GM13977 (cell line): ENCODE results near the gene SEMA4D.

Experiments used
- DNase-seq: peaks from one replicate; pipeline ENCODE4 v3.0.0; 2012; ENCODE audit warnings: low spot score
- CTCF ChIP-seq: IDR thresholded peaks from 2 replicates; pipeline ENCODE4 v1.5.1; 2012; ENCODE audit warnings: mild to moderate bottlenecking, control low read depth; ENCODE audit not compliant: insufficient read depth; ENCODE audit errors: extremely low read depth, missing control alignments
- in situ Hi-C: fragments of 300-500 bp; cut with MboI; formaldehyde crosslinking; loops from one replicate; pipeline ENCODE4 v1.12.0; 2022; ENCODE audit warnings: low sequenced_read_pairs, low pct_unique_long_range_greater_than_20kb, mixed read lengths, inconsistent platforms; ENCODE audit not compliant: unreplicated experiment

Gene SEMA4D

DNA sequence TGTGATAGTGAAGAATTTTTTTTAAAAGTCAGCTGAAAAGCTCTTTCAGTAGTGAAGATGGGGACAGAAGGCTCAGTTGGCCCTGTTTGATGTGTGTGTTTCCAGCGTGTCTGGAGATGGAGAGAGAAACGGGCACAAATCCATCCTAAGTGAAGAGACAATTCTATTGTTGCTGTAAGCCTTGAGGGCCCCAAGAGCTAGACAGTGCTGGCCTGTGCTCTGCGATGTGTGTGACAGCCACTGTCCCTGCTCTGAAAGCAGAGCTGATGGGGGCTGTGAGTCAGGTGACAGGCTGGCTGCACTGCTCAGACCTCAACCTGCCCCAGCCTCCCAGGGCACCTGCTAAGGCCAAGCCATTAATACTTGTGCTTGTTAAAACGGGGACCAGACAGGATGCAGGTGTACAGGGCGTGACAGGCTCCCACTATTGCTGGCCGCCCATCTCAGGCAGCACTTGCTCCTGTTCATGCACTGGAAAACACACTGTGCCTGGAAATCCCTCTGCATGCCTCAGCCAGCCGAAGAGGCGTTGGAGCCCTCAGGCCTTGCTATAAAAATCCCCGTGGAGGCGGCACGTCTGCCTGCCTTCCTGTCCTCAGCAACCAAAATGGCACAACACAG lies 44.6 kb upstream of the SEMA4D start:
- in situ Hi-C loops: loop anchor here (10.0 kb wide), 1 partner anchor 98 kb away; no protein-coding TSS in a partner anchor
- no peak for TF ChIP-seq CTCF
- no peak for DNase-seq

- TF ChIP-seq CTCF: no peak
- DNase-seq: no peak
- in situ Hi-C loops: loop anchor here (10.0 kb wide), 1 partner anchor 97 kb away; no protein-coding TSS in a partner anchor
Measured at GRCh38 chr9:89541798-89542197, 43.9 kb upstream of the SEMA4D start.

DNA sequence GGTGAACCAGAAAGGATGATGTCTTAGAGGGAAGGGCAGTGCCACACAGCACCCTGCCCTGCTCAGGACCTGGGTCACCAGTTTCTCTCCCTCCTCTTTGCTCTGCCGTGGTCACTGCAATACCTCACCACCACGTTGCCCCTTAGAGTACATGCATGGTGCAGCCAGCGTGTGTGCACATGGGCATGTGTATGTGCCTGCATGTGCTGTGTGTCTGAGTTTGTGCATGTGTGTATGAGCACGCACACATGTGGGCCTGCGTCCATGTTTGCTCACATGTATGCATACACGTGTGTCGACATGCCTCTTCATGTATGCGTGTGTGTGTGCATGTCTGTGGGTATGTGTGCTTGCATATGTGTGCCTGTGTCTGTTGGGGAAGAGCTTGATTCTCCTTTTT lies 41.5 kb upstream of the SEMA4D start:
- in situ Hi-C loops: no loop called here
- TF ChIP-seq CTCF: no peak
- DNase-seq: no peak

- in situ Hi-C loops: no loop called here
- no peak for DNase-seq
- TF ChIP-seq CTCF: no peak
Measured at GRCh38 chr9:89538871-89539270, 41.0 kb upstream of the SEMA4D start.

DNA sequence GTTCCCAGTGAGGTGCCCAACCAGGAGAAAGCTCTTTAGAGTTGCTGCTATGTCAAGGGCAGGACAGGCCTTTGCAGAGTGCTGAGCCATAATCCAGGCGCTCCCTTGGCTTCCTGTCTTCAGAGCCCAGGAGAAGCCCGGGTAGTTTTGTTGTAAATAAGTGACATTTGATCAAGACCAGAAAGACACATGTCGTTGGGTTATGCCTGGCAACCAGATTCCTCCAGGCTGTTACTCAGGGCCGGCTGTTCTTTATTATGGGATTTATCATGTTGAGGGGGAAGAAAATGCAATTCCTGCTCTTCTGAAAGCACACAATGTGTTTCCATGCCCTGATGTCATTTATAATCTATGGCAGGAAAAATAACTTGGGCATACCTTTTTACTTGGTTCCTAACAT lies 39.3 kb upstream of the SEMA4D start:
- no peak for DNase-seq
- no peak for TF ChIP-seq CTCF
- in situ Hi-C loops: no loop called here

DNA sequence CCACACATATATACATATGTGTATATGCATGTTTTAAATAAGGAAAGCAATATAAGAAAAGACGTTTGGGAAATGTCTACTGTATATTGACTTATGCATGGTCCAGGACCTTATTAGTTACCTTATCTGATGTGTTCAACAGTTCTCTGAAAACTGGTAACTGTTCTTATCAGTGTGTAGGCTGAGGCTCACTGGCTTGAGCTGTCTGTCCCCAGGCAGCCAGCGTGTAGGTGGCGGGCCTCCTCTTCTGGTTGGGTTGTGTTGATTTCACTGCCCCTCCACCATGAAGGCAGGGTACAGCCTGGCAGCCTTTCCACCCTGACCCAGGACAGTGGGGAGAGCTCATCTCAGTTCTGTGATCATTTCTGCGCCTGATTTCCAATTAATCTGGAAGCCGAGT lies 38.7 kb upstream of the SEMA4D start:
- in situ Hi-C loops: no loop called here
- DNase-seq: peak; percentile 47
- peak; percentile 42 for TF ChIP-seq CTCF
